K562 (cell line): ENCODE results near the gene SLC22A16. TPM values are rescaled to one million over a fixed set of nuclear protein-coding genes. Genes with fewer than 3 reads are reported as not detected.

Experiments used
- ATAC-seq: fragments of 200-7000 bp; cut with Tn5 transposase; 3 replicates; pipeline ENCODE4 v1.9.1; 2020; ENCODE audit warnings: moderate library complexity
- BruUV-seq: library from RNA; stranded (reverse); fragments of 400-500 nt; replicated peaks from 2 replicates; lab custom pipeline; 2021; lab: Mats Ljungman, UMichigan
- CTCF ChIA-PET: fragments of 300-600 bp; formaldehyde crosslinking; extraction: SDS; loops from one replicate; lab custom pipeline; 2021; ENCODE audit warnings: low intra/inter-chr PET ratio; lab: Yijun Ruan, JAX
- POLR2A ChIA-PET: fragments of 300-600, 350-650 bp; sonication (Branson Sonifier 250); formaldehyde crosslinking; extraction: SDS; loops from one replicate; lab custom pipeline; 2021; ENCODE audit warnings: antibody characterized with exemption, inconsistent platforms; lab: Yijun Ruan, JAX
- DNase-seq, 4 experiments: peaks; one replicate each; pipeline versions ENCODE4 v3.0.0 to v3.0.0-alpha.2; 2011 to 2018; ENCODE audit warnings: low spot score in 3 of 4, mixed read lengths in 3 of 4; ENCODE audit errors: extremely low read depth in 1 of 4
- FAIRE-seq: peaks from 2 replicates; lab custom pipeline; 2011; peaks lifted over from hg19 to GRCh38; lab: Jason Lieb, UNC
- H2AFZ ChIP-seq: 2 replicates; pipeline ENCODE4 v1.6.0; 2011; ENCODE audit warnings: low read depth, low read length, control low read depth, inconsistent platforms
- H3K27ac ChIP-seq: fragments of 200-600 bp; 3 replicates; pipeline ENCODE4 v1.8.0; 2011; ENCODE audit warnings: low read depth, mild to moderate bottlenecking, control low read depth, inconsistent platforms, low read length, moderate library complexity, mixed read lengths; ENCODE audit errors: extremely low read depth
- H3K27me3 ChIP-seq, 2 experiments: fragments of 300-600 bp in 1 of 2; 2 replicates in 1 of 2; 3 replicates in 1 of 2; pipeline versions ENCODE4 v1.6.0 to v1.8.0; 2011; ENCODE audit warnings: inconsistent platforms in 2 of 2, low read length in 2 of 2, mild to moderate bottlenecking in 1 of 2, mixed read lengths in 1 of 2, moderate library complexity in 1 of 2; ENCODE audit not compliant: control insufficient read depth in 2 of 2, insufficient read depth in 2 of 2
- H3K36me3 ChIP-seq: fragments of 300-600 bp; 3 replicates; pipeline ENCODE4 v1.8.0; 2011; ENCODE audit warnings: mild to moderate bottlenecking, low read length, inconsistent platforms; ENCODE audit not compliant: control insufficient read depth, insufficient read depth
- H3K4me1 ChIP-seq, 2 experiments: fragments of 200-600 bp in 1 of 2; replicated peaks in 1 of 2; 2 replicates in 1 of 2; 3 replicates in 1 of 2; pipeline versions ENCODE4 v1.5.1 to v1.8.0; 2011; ENCODE audit warnings: inconsistent platforms in 2 of 2, low read length in 2 of 2, mild to moderate bottlenecking in 1 of 2, mixed read lengths in 1 of 2, moderate library complexity in 1 of 2; ENCODE audit not compliant: control insufficient read depth in 2 of 2, insufficient read depth in 2 of 2
- H3K4me2 ChIP-seq: 2 replicates; pipeline ENCODE4 v1.6.1; 2011; ENCODE audit warnings: low read length, control low read depth, inconsistent platforms, mixed read lengths; ENCODE audit not compliant: insufficient read depth
- H3K4me3 ChIP-seq: fragments of 200-600 bp; sonication (generic), shearing (Covaris generic); 2 replicates; pipeline ENCODE4 v1.5.1; 2016; ENCODE audit warnings: control low read depth, inconsistent platforms
- H3K79me2 ChIP-seq: fragments of 200-600 bp; 3 replicates; pipeline ENCODE4 v1.8.0; 2011; ENCODE audit warnings: low read length, inconsistent platforms; ENCODE audit not compliant: control insufficient read depth, insufficient read depth
- H3K9ac ChIP-seq, 2 experiments: 2 replicates each; pipeline versions ENCODE4 v1.6.0 to v1.6.1; 2011; ENCODE audit warnings: low read depth in 2 of 2, low read length in 2 of 2, control low read depth in 1 of 2, inconsistent platforms in 1 of 2, mild to moderate bottlenecking in 1 of 2, mixed read lengths in 1 of 2; ENCODE audit not compliant: insufficient read depth in 1 of 2
- H3K9me1 ChIP-seq: one replicate; pipeline ENCODE4 v1.6.0; 2011; ENCODE audit warnings: inconsistent platforms, mild to moderate bottlenecking, low read length, moderate library complexity; ENCODE audit not compliant: control insufficient read depth, insufficient read depth
- H3K9me3 ChIP-seq: replicated peaks from 2 replicates; pipeline ENCODE4 v1.5.1; 2011; ENCODE audit warnings: low read depth, low read length, inconsistent platforms; ENCODE audit not compliant: control insufficient read depth, insufficient read depth
- H4K20me1 ChIP-seq: replicated peaks from 2 replicates; pipeline ENCODE4 v1.6.1; 2011; ENCODE audit warnings: low read length, inconsistent platforms, mixed read lengths; ENCODE audit not compliant: control insufficient read depth, insufficient read depth
- BRF1 ChIP-seq: IDR thresholded peaks from 3 replicates; pipeline ENCODE4 v1.6.1; 2011; ENCODE audit warnings: borderline replicate concordance, mild to moderate bottlenecking; ENCODE audit not compliant: insufficient read length; ENCODE audit errors: extremely low read depth
- CHD7 ChIP-seq: fragments of 200-600 bp; sonication (generic); IDR thresholded peaks from one replicate; pipeline ENCODE4 v1.6.1; 2012; ENCODE audit warnings: mild to moderate bottlenecking, low read depth, low read length, inconsistent platforms
- FOXK1 ChIP-seq: sonication (generic); formaldehyde crosslinking; IDR thresholded peaks from 2 replicates; pipeline ENCODE4 v1.8.0; 2022; ENCODE audit warnings: missing genetic modification reagents, mild to moderate bottlenecking, borderline replicate concordance
- GTF2E2 ChIP-seq: fragments of 200-800 bp; sonication (Bioruptor generic); IDR thresholded peaks from 2 replicates; pipeline ENCODE4 v1.6.1; 2016; ENCODE audit warnings: missing genetic modification characterization, missing compliant biosample characterization
- HLTF ChIP-seq: fragments of 450-650 bp; IDR thresholded peaks from 2 replicates; pipeline ENCODE4 v1.6.1; 2016
- MTA2 ChIP-seq: fragments of 450-650 bp; IDR thresholded peaks from 2 replicates; pipeline ENCODE4 v1.6.1; 2016; ENCODE audit warnings: low read depth
- PHF8 ChIP-seq: fragments of 200-600 bp; sonication (generic); IDR thresholded peaks from 2 replicates; pipeline ENCODE4 v1.6.1; 2012; ENCODE audit warnings: mixed run types, mild to moderate bottlenecking, inconsistent platforms, low read length, moderate library complexity, borderline replicate concordance
- POLR2G ChIP-seq: fragments of 200-400 bp; formaldehyde crosslinking; IDR thresholded peaks from 2 replicates; pipeline ENCODE4 v1.6.1; 2017; ENCODE audit warnings: low read depth, mild to moderate bottlenecking, antibody characterized with exemption, low read length, moderate library complexity
- YY1 ChIP-seq, 3 experiments: IDR thresholded peaks; 2 replicates each; pipeline ENCODE4 v1.6.1; 2011; ENCODE audit warnings: low read length in 2 of 3, mild to moderate bottlenecking in 2 of 3, moderate library complexity in 2 of 3, borderline replicate concordance in 1 of 3, control low read depth in 1 of 3, low read depth in 1 of 3; ENCODE audit not compliant: insufficient read depth in 3 of 3, insufficient replicate concordance in 2 of 3, control insufficient read depth in 1 of 3, insufficient read length in 1 of 3; ENCODE audit errors: extremely low read depth in 1 of 3
- ZNF253 ChIP-seq: fragments of 250-450 bp; sonication (Bioruptor Pico); conservative IDR thresholded peaks from 2 replicates; pipeline ENCODE4 v1.6.1; 2021; ENCODE audit warnings: mild to moderate bottlenecking
- WGBS: fragments of 100-300 bp; shearing (Covaris generic); methylation state at CpG from one replicate; pipeline ENCODE4 v1.1.6; 2016; ENCODE audit warnings: low coverage, mixed read lengths; ENCODE audit not compliant: insufficient coverage; ENCODE audit errors: missing lambda C conversion rate; 5-methylcytosine and 5-hydroxymethylcytosine counted together
- in situ Hi-C: fragments of 300-500 bp; cut with MboI; formaldehyde crosslinking; loops from 4 replicates; pipeline ENCODE4 v1.15.0; 2018; ENCODE audit warnings: inconsistent platforms, mixed read lengths
- intact Hi-C: fragments of 100-400 bp; cut with micrococcal nuclease; formaldehyde crosslinking; loops from 2 replicates; pipeline ENCODE4 v1.14.2; 2022
- polyA plus RNA-seq, 8 experiments: library from polyadenylated mRNA; depleted of rRNA in 4 of 8; stranded (reverse) in 5 of 8; unstranded in 3 of 8; fragments of >200 nt; fragmentation: Nextera tagmentation in 2 of 8; fragmentation: Illumina TruSeq in 1 of 8; extraction: Ambion mirVana in 2 of 8; extraction: Trizol in 1 of 8; gene quantifications; 2 replicates each; pipeline versions ENCODE4 v1.2.1 to v1.2.3, GENCODE V29; 2011 to 2014; ENCODE audit warnings: inconsistent platforms in 1 of 8, missing spikeins in 1 of 8
- total RNA-seq, 7 experiments: library from RNA; depleted of rRNA in 6 of 7; stranded (reverse); fragments of >200 nt in 6 of 7; fragmentation: Illumina TruSeq in 2 of 7; extraction: Trizol in 2 of 7; gene quantifications; 2 replicates each; pipeline versions ENCODE4 v1.2.1 to v1.2.3, GENCODE V29; 2011 to 2021; ENCODE audit warnings: low replicate concordance in 1 of 7

SLC22A16 gene
- total and polyA plus RNA-seq, 9 of the 15 experiments (the other 6 are each of a cell fraction or from before 2014, with no cell fraction given): not detected

- ChIA-PET CTCF (interaction anchor here (0.6 kb wide), 1 partner anchor 170 kb away, joined by 3 read pairs; no protein-coding TSS in a partner anchor), POLR2A (no interaction called here)
- BruUV-seq: no TSS peak
- DNase-seq (no peak), ATAC-seq (no peak), FAIRE-seq (no peak)
- WGBS: 14% methylated on average over 3 of the region's 3 CpGs
- H3K36me3 ChIP-seq: no peaks in the 10 kb centered on the region
- no peaks in the 10 kb centered on the region for H3K9me3 ChIP-seq
- TF ChIP-seq PHF8 (no peak), ZNF253 (CRISPR knock-in tag) (no peak), HLTF (no peak), FOXK1 (CRISPR knock-in tag) (no peak), CHD7 (no peak), MTA2 (no peak), POLR2G (no peak), YY1 (IDR thresholded peaks at IDR 0.05; ENCODE audit: borderline replicate concordance in 1 of 3, control insufficient read depth in 1 of 3, extremely low read depth in 1 of 3, insufficient read depth in 3 of 3, insufficient read length in 1 of 3, insufficient replicate concordance in 2 of 3, low read depth in 1 of 3, low read length in 2 of 3) (no peak), BRF1 (no peak), GTF2E2 (tag) (no peak)
- peaks cover 0 to 2% of the 10 kb centered on the region in 2 experiments; a peak in 2 of 5 replicates for H3K4me1 ChIP-seq
- H3K4me3 ChIP-seq: no peak overlapping the region
- no peaks in the 10 kb centered on the region for H4K20me1 ChIP-seq
- no peak overlapping the region for H3K9ac ChIP-seq
- intact Hi-C loops (no loop called here), in situ Hi-C loops (no loop called here)
- no peak overlapping the region for H3K27ac ChIP-seq
- no peaks in the 10 kb centered on the region for H3K79me2 ChIP-seq
- H2AFZ ChIP-seq: no peak overlapping the region; the same call in 1 of the 2 replicates
- H3K27me3 ChIP-seq: peaks cover 0 to 13% of the 10 kb centered on the region in 2 experiments; a peak in 2 of 5 replicates
- no peak overlapping the region for H3K4me2 ChIP-seq
- no peaks in the 10 kb centered on the region for H3K9me1 ChIP-seq
These were observed 14.9 kb upstream of the SLC22A16 start for GRCh38 chr6:110491299-110491643.
